ENCODE data around the gene NTSR2. TPM values are rescaled to one million over a fixed set of nuclear protein-coding genes. Genes with fewer than 3 reads are reported as not detected.

The NTSR2 gene
- total RNA-seq, 6 experiments from 2014 or later, result not detected

DNA sequence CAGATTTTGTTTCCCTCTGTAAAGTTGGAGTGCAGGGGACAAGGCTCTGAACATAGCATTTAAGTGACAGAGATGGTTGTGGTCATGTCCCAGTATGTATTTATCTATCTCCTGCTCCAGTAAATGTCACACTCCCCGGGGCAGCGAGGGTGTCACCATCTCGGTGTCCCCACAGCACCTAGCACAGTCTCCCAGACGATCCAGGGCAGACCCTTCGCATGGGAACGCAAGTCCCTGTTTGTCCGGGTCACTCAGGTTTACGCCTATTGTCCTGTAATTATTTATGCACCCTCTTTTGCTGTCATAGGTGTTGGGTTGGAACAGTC, 12.6 kb upstream of the NTSR2 start:
- DNase-seq (no peak), ATAC-seq (no peak)
- Histone ChIP-seq H3K4me1 (no peaks in the 10 kb centered on the region), H3K36me3 (no peaks in the 10 kb centered on the region), H3K9me3 (no peaks in the 10 kb centered on the region), H3K27ac (no peak overlapping the region), H3K4me3 (no peak overlapping the region), H3K27me3 (no peaks in the 10 kb centered on the region)
- TF ChIP-seq POLR2A (IDR thresholded peaks at IDR 0.05), result no peak
- TF ChIP-seq, protein P1, sequence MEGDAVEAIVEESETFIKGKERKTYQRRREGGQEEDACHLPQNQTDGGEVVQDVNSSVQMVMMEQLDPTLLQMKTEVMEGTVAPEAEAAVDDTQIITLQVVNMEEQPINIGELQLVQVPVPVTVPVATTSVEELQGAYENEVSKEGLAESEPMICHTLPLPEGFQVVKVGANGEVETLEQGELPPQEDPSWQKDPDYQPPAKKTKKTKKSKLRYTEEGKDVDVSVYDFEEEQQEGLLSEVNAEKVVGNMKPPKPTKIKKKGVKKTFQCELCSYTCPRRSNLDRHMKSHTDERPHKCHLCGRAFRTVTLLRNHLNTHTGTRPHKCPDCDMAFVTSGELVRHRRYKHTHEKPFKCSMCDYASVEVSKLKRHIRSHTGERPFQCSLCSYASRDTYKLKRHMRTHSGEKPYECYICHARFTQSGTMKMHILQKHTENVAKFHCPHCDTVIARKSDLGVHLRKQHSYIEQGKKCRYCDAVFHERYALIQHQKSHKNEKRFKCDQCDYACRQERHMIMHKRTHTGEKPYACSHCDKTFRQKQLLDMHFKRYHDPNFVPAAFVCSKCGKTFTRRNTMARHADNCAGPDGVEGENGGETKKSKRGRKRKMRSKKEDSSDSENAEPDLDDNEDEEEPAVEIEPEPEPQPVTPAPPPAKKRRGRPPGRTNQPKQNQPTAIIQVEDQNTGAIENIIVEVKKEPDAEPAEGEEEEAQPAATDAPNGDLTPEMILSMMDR (IDR thresholded peaks at IDR 0.05), result no peak
- intact Hi-C loops (cut with DNase I), result no loop called here
- WGBS (ENCODE audit: insufficient coverage, low coverage, low lambda C conversion rate, missing lambda C conversion rate), result 33% methylated on average over 2 of the region's 8 CpGs

DNA sequence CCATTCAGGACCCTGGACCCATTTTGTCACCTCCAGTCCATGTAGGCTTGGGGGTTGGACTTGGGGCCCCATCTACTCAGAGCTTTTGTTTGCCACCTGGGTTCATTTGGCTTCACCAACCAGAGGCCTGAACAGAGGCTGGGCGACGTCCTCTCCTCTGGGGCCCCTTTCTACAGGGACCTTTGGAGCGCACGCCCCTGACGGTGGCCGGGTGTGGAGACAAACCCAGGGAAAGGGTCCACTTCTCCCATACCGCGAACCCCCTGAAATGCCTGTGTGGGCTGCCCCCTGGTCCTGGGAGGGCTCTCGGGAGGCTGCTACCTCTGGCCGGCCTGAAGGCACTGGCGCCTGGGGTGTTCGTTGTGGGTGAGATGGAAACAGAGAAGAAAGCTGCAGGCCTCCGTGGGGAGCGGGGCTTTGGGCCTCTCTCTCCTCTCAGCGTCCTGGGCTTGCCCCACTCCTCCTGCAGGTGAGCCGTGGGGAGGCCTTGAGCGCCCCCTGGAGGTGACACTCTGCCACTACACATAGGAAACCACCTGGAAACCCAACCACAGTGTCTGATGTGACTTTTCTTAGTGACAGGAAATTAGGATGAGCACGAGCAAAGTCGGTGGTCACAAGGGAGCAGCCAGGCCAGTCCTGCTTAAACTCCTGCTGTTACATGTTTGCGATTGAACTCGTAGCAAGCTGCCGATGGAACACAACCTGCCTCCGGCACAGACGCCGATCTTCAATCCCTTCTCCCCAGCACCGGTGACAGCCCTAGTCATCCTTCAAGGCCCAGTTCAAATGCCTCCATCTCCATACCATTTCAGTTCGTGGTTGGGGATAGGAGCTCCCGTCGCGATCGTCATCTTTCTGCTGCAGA, 12.0 kb upstream of the NTSR2 start:
- no peak overlapping the region for H3K4me3 ChIP-seq
- no peak overlapping the region for H3K27ac ChIP-seq
- intact Hi-C loops (cut with DNase I), result no loop called here
- WGBS (ENCODE audit: insufficient coverage, low coverage, low lambda C conversion rate, missing lambda C conversion rate), result 63% methylated on average over 19 of the region's 31 CpGs
- DNase-seq, result no peak
- peak; percentile 43 to 68 (median 55) for ATAC-seq
- H3K36me3 ChIP-seq, result no peaks in the 10 kb centered on the region
- no peaks in the 10 kb centered on the region for H3K9me3 ChIP-seq
- no peaks in the 10 kb centered on the region for H3K27me3 ChIP-seq
- TF ChIP-seq POLR2A (IDR thresholded peaks at IDR 0.05), result no peak
- TF ChIP-seq, protein P1 (IDR thresholded peaks at IDR 0.05), result peak; percentile 57 to 75 (median 60)
- H3K4me1 ChIP-seq, result no peaks in the 10 kb centered on the region

DNA sequence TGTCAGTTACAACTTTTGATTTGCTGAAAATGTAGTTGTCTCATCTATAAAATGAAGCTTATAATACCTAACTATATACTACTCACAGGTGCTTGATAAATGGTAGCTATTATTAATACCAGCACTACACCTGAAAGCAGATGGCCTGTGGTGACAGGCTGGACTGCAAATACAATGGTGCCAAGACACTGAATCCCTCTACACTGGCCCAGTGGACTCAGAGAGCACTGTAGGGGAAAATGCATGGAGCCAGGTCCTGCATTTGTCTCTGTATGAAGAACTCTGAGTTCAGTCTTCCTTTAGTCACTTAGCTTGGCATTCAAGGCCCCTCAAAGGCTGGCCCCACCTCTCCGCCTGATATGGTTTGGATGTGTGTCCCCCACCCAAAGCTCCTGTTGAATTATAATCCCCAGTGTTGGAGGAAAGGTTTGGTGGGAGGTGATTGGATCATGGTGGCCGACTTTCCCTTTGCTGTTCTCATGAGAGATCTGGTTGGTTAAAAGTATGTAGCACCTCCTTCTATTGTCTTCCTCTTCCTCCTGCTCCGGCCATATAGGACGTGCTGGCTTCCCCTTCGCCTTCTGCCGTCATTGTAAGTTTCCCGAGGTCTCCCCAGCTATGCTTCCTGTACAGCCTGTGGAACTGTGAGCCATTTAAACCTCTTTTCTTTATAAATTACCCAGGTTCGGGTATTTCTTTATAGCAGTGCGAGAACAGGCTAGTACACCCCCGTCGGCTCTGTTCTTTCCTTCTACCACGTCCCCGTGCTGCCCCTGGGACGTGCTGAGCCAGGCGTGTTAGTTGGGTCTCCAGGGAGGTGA, 11.1 kb upstream of the NTSR2 start:
- Histone ChIP-seq H3K27me3 (no peaks in the 10 kb centered on the region), H3K9me3 (no peaks in the 10 kb centered on the region), H3K36me3 (no peaks in the 10 kb centered on the region), H3K4me1 (no peaks in the 10 kb centered on the region), H3K4me3 (no peak overlapping the region), H3K27ac (no peak overlapping the region)
- no peak for DNase-seq
- TF ChIP-seq POLR2A (IDR thresholded peaks at IDR 0.05), result no peak
- TF ChIP-seq, protein P1 (IDR thresholded peaks at IDR 0.05), result no peak
- intact Hi-C loops (cut with DNase I), result no loop called here
- ATAC-seq, result no peak
- WGBS (ENCODE audit: insufficient coverage, low coverage, low lambda C conversion rate, missing lambda C conversion rate), result 78% methylated on average over 15 of the region's 15 CpGs

- Histone ChIP-seq H3K27ac (no peak overlapping the region), H3K27me3 (no peaks in the 10 kb centered on the region), H3K4me1 (no peaks in the 10 kb centered on the region), H3K9me3 (no peaks in the 10 kb centered on the region), H3K4me3 (no peak overlapping the region), H3K36me3 (no peaks in the 10 kb centered on the region)
- intact Hi-C loops (cut with DNase I), result no loop called here
- WGBS (ENCODE audit: insufficient coverage, low coverage, low lambda C conversion rate, missing lambda C conversion rate), result 64% methylated on average over 13 of the region's 16 CpGs
- no peak for DNase-seq
- TF ChIP-seq, protein P1 (IDR thresholded peaks at IDR 0.05), result no peak
- TF ChIP-seq POLR2A (IDR thresholded peaks at IDR 0.05), result no peak
- peak in 2 of 4 donors; percentile 33 to 51 for ATAC-seq
Measured at GRCh38 chr2:11680182-11680900, 10.3 kb upstream of the NTSR2 start.

Measured in right lobe of liver (tissue), 6 donors.